HPDE6-E6E7 (cell line): Measurements from ENCODE around the gene CLPTM1L.

Experiments used
- DNase-seq: peaks from one replicate; pipeline ENCODE4 v3.0.0; 2011; ENCODE audit warnings: missing footprints; ENCODE audit errors: extremely low spot score

The CLPTM1L gene

DNA sequence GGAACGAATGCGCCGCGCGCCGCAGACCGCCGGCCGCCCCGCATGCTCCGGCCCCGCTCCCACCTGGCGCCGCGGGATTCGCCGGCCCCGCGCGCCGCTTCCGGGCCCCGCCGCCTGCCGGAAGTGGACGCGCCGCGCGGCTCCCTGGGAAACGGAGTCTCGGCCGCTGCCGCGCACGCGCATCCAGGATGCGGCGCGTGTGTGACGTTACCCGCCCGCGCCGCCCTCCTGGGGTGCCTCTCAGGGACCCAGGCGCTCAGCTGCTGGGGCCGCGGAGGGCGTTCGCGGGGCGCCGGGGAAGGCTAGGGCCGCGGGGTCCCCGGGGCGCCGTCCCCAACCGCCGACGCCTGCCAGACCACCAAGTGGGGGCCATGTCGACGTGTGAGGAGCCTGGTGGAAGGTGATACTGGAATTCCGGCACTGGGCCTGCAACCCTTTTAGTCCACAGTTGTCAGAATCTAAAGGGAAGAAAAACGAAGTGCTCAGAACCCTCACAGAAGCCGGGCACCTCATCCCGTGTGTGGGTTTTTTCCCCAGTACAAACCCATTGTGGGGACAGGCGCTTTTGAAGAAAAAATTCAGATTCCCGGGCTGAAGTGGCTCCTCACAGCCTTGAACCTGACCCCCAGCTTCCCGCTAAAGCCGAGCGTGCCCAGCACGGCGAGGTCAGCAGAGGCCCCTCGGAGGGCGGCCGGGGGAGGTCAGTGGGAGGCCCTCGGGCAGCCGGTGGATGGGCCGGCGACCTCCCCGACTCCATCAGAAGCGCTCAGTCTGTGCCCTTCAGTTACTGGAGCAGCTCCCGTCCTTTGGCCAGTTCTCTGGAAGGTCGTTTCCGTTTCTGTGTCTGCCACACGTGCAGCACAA lies at the start of gene CLPTM1L:
Gene CLPTM1L (minus strand): TSS at position 125 of the 864 bp plus-strand sequence. CDS start 258 bp downstream, outside the sequence.
- peak; percentile 98 for DNase-seq

GRCh38 chr5:1393571-1394501 lies 48.9 kb upstream of the CLPTM1L start:
- DNase-seq: no peak

- DNase-seq: no peak
These were observed 48.1 kb upstream of the CLPTM1L start for GRCh38 chr5:1392801-1393565.

- no peak for DNase-seq
These were observed 47.4 kb upstream of the CLPTM1L start for GRCh38 chr5:1392261-1392660.

DNA sequence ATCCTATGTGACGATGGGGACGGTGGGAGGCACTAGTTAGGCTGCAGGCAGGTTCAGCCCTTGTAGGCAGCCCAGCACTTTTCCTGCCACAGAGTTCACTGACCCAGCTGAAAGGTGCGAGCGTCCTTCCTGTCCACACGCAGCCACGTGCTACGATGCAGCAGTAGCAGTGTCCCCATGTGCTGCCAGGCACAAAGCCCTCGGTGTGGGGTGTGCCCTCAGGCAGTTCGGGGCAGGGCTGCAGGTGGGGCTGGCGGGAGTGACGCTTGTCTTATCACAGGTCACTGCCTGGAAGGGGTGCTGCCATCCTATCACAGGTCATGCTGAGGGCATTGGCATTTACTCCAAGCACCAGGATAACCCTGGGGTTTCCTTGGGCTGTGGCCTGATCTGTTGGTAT lies 46.8 kb upstream of the CLPTM1L start:
- DNase-seq: no peak

- DNase-seq: no peak
These were observed 46.1 kb upstream of the CLPTM1L start for GRCh38 chr5:1390861-1391600.

GRCh38 chr5:1390333-1390732 lies 45.4 kb upstream of the CLPTM1L start:
- DNase-seq: no peak

- no peak for DNase-seq
These were observed 43.6 kb upstream of the CLPTM1L start for GRCh38 chr5:1388383-1388967.

DNA sequence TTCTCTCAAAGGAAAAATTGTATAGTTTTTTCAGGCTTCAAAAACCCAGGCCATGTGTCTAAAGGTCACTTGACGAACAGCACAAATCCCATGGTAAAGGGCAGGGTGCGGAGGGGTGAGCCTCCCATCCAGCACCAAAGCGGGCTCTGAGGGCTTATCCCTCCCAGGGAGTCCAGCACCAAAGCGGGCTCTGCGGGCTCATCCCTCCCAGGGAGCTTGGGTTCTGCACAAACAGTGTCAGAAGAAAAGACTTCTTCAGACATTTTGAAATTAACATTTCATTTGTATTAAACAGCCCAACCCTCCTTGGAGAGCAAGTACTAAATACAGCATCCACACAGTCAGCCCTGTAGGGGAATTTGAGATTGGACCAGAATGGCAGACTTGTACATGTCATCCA lies 43.0 kb upstream of the CLPTM1L start:
- no peak for DNase-seq

- no peak for DNase-seq
These were observed 42.3 kb upstream of the CLPTM1L start for GRCh38 chr5:1387059-1387755.

DNA sequence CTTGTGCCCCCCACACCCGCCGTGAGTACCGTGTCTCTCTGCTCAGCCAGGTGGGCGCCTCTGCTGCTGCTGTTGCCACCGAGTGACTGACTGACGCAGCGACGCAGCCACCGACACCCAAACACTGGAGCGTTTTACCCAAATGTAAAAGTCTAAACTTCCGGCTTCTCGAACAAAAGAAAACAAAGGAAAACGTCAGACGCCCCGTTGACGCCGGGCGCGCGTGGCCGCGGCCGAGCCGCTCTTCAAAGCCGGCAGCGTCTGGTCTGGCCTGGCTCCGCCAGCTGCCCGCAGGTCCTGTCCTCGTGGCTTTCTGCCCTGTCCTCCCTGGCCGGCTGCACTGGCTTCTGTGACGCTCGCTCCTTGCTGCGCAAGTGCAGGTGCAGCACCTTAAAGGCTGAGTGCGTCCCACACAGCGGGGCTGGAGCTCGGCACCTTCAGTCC lies 41.4 kb upstream of the CLPTM1L start:
- DNase-seq: peak; percentile 17

- DNase-seq: peak; percentile 75
These were observed 40.7 kb upstream of the CLPTM1L start for GRCh38 chr5:1385395-1386273.

DNA sequence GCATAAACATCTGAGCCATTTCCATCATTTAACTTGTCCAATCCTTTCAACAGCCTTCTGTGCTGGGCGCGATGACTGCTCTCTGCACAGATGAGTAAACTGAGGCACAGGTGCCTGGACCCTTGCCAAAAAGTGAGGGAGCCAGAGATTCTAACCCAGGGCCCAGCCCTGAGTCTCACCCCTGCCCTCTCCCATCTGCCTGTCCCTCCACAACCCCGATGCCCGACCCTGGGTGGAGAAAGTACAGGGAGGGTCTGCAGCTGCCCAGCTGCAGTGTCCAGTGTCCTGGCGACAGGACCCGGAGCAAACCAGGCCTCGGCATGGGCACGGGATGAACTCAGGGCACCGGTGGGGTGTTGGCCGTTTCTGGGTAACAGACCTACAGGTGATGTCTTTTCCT lies 39.6 kb upstream of the CLPTM1L start:
- no peak for DNase-seq

DNA sequence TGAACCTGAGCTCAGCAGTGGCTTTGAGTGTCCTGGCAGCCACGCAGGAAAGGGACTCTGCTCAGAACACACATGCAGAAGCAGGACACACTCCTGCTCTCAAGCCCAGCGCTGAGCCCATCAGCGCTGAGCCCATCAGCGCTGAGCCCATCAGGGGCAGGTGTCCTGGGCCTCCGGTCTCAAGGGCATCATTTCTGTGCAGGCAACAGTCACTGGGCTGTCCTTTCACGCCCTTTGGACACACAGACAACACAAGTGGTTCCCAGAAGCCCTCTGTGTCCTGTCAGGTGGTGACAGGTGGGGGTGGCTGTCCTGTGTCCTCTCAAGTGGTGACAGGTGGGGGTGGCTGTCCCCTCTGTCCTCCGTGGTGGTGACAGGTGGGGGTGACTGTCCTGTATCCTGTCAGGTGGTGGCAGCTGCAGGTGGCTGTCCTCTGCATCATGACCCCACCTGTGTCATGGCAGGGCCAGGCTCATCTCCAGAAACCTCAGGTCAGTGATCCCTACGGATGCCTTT lies 39.0 kb upstream of the CLPTM1L start:
- no peak for DNase-seq

DNA sequence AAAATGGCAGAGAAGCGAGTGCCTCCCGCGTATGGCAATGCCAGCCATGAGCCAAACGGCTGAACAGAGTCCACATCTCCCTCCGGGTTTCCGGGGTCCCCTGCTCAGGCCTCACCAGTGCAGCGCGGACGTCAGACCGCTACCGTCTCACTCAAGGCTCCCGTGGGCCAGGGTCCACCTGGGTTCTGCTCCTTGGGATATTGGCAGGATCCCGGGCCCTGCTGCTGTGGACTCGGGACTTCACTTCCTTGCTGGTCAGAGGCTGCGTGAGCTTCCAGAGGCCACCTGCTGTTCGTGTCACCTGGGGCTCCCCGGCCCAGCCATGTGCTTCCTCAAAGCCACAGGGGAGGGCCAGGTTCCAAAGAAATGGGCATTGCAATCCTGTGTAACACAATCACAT lies 38.4 kb upstream of the CLPTM1L start:
- DNase-seq: no peak

DNA sequence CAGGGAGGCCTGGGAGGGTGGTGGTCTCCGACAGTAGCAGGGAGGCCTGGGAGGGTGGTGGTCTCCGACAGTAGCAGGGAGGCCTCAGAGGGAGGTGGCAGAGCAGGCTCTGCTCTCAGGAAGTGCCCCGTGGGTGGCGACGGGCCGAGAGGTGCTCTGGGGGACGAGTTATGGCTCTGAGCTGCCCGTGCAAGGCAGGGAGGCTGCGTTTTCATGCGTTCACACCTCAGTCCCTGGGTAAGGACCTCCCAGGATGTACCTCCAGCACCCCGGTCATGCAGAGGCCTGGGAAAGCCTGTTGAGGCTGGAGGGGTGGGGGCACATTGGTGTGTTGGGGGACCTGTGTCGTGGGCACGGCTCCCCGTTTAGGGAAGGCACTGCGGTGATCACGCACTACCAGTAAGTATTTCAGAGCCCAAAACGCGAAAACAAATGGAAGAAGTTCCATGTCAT lies 37.4 kb upstream of the CLPTM1L start:
- no peak for DNase-seq

GRCh38 chr5:1381370-1382247 lies 36.7 kb upstream of the CLPTM1L start:
- DNase-seq: no peak

DNA sequence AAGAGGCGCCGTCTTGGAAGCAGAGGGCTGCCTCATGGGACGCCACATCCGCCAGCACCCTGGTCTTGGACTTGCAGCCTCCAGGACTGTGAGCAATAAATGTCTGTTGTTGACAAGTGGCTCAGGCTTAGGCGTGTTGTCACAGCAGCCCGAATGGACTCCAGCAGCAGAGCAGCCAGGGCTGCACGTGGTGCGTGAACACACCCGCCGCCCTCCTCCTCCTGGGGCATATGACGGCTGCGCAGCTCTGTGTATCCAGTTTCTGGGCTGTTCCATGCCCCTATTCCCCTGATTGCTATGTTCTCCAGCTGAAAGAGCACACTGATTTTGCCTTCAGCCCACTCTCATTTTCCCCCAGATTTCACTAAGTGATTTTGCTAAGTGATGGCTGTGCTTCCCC lies 36.0 kb upstream of the CLPTM1L start:
- no peak for DNase-seq
